Mammary epithelial cell (primary cell): ENCODE results near the gene PFN3.

Source experiments
- CTCF ChIP-seq, 2 donors: IDR thresholded peaks in 1 of 2; conservative IDR thresholded peaks in 1 of 2; 2 replicates each; pipeline ENCODE4 v1.5.1; 2011 to 2012; ENCODE audit warnings: inconsistent platforms in 2 of 2, low read length in 2 of 2, mild to moderate bottlenecking in 2 of 2, control low read depth in 1 of 2, low read depth in 1 of 2; ENCODE audit not compliant: insufficient read depth in 1 of 2; ENCODE audit errors: extremely low read depth in 1 of 2
- EZH2 ChIP-seq: IDR thresholded peaks from 2 replicates; pipeline ENCODE4 v1.6.1; 2012; ENCODE audit warnings: low read length, inconsistent platforms, borderline replicate concordance

- TF ChIP-seq EZH2 (no peak), CTCF (conservative IDR thresholded peaks at IDR 0.05 in 1 of 2, IDR thresholded peaks at IDR 0.05 in 1 of 2; ENCODE audit: extremely low read depth in 1 of 2, insufficient read depth in 1 of 2, low read depth in 1 of 2, low read length in 2 of 2) (no peak)
These were observed 35.5 kb upstream of the PFN3 start for GRCh38 chr5:177435847-177436536.
